H9 (cell line): ENCODE data around the gene LDLRAD4. TPM values are rescaled to one million over a fixed set of nuclear protein-coding genes. Genes with fewer than 3 reads are reported as not detected.

Source experiments
- DNase-seq: peaks from one replicate; pipeline ENCODE4 v3.0.0-alpha.2; 2017
- H2AFZ ChIP-seq: one replicate; pipeline ENCODE4 v1.6.1; 2013; ENCODE audit warnings: mild to moderate bottlenecking, low read length, control low read depth, moderate library complexity
- H2AK5ac ChIP-seq: 2 replicates; pipeline ENCODE4 v1.6.1; 2013; ENCODE audit warnings: low read length, control low read depth, mixed read lengths; ENCODE audit not compliant: insufficient read length
- H2BK120ac ChIP-seq: one replicate; pipeline ENCODE4 v1.6.1; 2013; ENCODE audit warnings: low read depth, mild to moderate bottlenecking, low read length, control low read depth, inconsistent platforms; ENCODE audit not compliant: poor library complexity, severe bottlenecking
- H2BK12ac ChIP-seq: 2 replicates; pipeline ENCODE4 v1.6.1; 2013; ENCODE audit warnings: low read length, control low read depth, mixed read lengths, low read depth; ENCODE audit not compliant: insufficient read length
- H2BK15ac ChIP-seq: 2 replicates; pipeline ENCODE4 v1.6.1; 2013; ENCODE audit warnings: low read depth, low read length, control low read depth
- H2BK20ac ChIP-seq: one replicate; pipeline ENCODE4 v1.6.1; 2013; ENCODE audit warnings: low read depth, mild to moderate bottlenecking, low read length, control low read depth, inconsistent platforms; ENCODE audit not compliant: poor library complexity, severe bottlenecking
- H2BK5ac ChIP-seq: 2 replicates; pipeline ENCODE4 v1.6.1; 2013; ENCODE audit warnings: low read length, control low read depth, mixed read lengths; ENCODE audit not compliant: insufficient read length
- H3K14ac ChIP-seq: 2 replicates; pipeline ENCODE4 v1.6.1; 2013; ENCODE audit warnings: low read length, control low read depth; ENCODE audit not compliant: insufficient read depth
- H3K18ac ChIP-seq: 2 replicates; pipeline ENCODE4 v1.6.1; 2013; ENCODE audit warnings: low read depth, mild to moderate bottlenecking, mixed read lengths, low read length, control low read depth; ENCODE audit not compliant: insufficient read length
- H3K23ac ChIP-seq: 2 replicates; pipeline ENCODE4 v1.6.1; 2013; ENCODE audit warnings: low read length, control low read depth, mixed read lengths, low read depth; ENCODE audit not compliant: insufficient read length
- H3K23me2 ChIP-seq: 2 replicates; pipeline ENCODE4 v1.6.1; 2013; ENCODE audit warnings: low read depth, mild to moderate bottlenecking, mixed read lengths, low read length, control low read depth; ENCODE audit not compliant: insufficient read length, poor library complexity, severe bottlenecking
- H3K27ac ChIP-seq: 2 replicates; pipeline ENCODE4 v1.5.1; 2013; ENCODE audit warnings: low read length, control low read depth, mixed read lengths, low read depth; ENCODE audit not compliant: insufficient read length
- H3K27me3 ChIP-seq: 2 replicates; pipeline ENCODE4 v1.6.1; 2013; ENCODE audit warnings: low read length, control low read depth, inconsistent platforms; ENCODE audit not compliant: insufficient read depth
- H3K4ac ChIP-seq: 2 replicates; pipeline ENCODE4 v1.6.1; 2013; ENCODE audit warnings: low read depth, mild to moderate bottlenecking, control low read depth, inconsistent platforms, low read length, moderate library complexity
- H3K4me1 ChIP-seq: 2 replicates; pipeline ENCODE4 v1.6.1; 2013; ENCODE audit warnings: low read length, control low read depth, inconsistent platforms; ENCODE audit not compliant: insufficient read depth
- H3K4me2 ChIP-seq: 2 replicates; pipeline ENCODE4 v1.6.1; 2013; ENCODE audit warnings: low read length, control low read depth, mixed read lengths; ENCODE audit not compliant: insufficient read length, insufficient read depth
- H3K56ac ChIP-seq: 2 replicates; pipeline ENCODE4 v1.6.1; 2013; ENCODE audit warnings: low read depth, mild to moderate bottlenecking, mixed read lengths, low read length, control low read depth; ENCODE audit not compliant: insufficient read length
- H3K79me1 ChIP-seq: 2 replicates; pipeline ENCODE4 v1.6.1; 2013; ENCODE audit warnings: low read depth, mild to moderate bottlenecking, moderate library complexity, low read length, control low read depth, inconsistent platforms; ENCODE audit not compliant: insufficient read depth, poor library complexity, severe bottlenecking
- H3K79me2 ChIP-seq: 2 replicates; pipeline ENCODE4 v1.6.1; 2013; ENCODE audit warnings: low read length, control low read depth, inconsistent platforms; ENCODE audit not compliant: insufficient read depth
- H3K9ac ChIP-seq: 2 replicates; pipeline ENCODE4 v1.6.1; 2013; ENCODE audit warnings: low read length, control low read depth, mixed read lengths; ENCODE audit not compliant: insufficient read length; ENCODE audit errors: extremely low read depth
- H3K9me3 ChIP-seq: one replicate; pipeline ENCODE4 v1.6.1; 2013; ENCODE audit warnings: low read depth, low read length, inconsistent platforms; ENCODE audit not compliant: control insufficient read depth
- H3T11ph ChIP-seq: one replicate; pipeline ENCODE4 v1.6.1; 2013; ENCODE audit warnings: mild to moderate bottlenecking, low read length, control low read depth, inconsistent platforms
- H4K20me1 ChIP-seq: one replicate; pipeline ENCODE4 v1.6.1; 2013; ENCODE audit not compliant: control insufficient read depth, insufficient read length, insufficient read depth
- H4K5ac ChIP-seq: 2 replicates; pipeline ENCODE4 v1.6.1; 2013; ENCODE audit warnings: low read depth, mild to moderate bottlenecking, mixed read lengths, low read length, control low read depth; ENCODE audit not compliant: insufficient read length
- H4K8ac ChIP-seq: replicated peaks from 2 replicates; pipeline ENCODE4 v1.6.1; 2013; ENCODE audit warnings: low read length, control low read depth, mixed read lengths, low read depth; ENCODE audit not compliant: insufficient read length
- H4K91ac ChIP-seq: 2 replicates; pipeline ENCODE4 v1.6.1; 2013; ENCODE audit warnings: low read depth, mild to moderate bottlenecking, moderate library complexity, mixed read lengths, low read length, control low read depth; ENCODE audit not compliant: insufficient read length
- H3K27ac Mint-ChIP-seq, 3 experiments: 2 replicates in 2 of 3; 3 replicates in 1 of 3; pipeline ENCODE4 v1.8.0; 2020 to 2021; ENCODE audit warnings: mixed read lengths in 3 of 3, mild to moderate bottlenecking in 1 of 3, moderate library complexity in 1 of 3
- H3K27me3 Mint-ChIP-seq: 2 replicates; pipeline ENCODE4 v1.8.0; 2021; ENCODE audit warnings: low read depth, mild to moderate bottlenecking, moderate library complexity, mixed read lengths
- H3K36me3 Mint-ChIP-seq, 3 experiments: 2 replicates in 2 of 3; 3 replicates in 1 of 3; pipeline ENCODE4 v1.8.0; 2020 to 2021; ENCODE audit warnings: low read depth in 3 of 3, mixed read lengths in 3 of 3; ENCODE audit not compliant: insufficient read depth in 1 of 3
- H3K4me1 Mint-ChIP-seq, 2 experiments: 2 replicates each; pipeline ENCODE4 v1.8.0; 2020; ENCODE audit warnings: mixed read lengths in 2 of 2
- H3K4me3 Mint-ChIP-seq, 2 experiments: 2 replicates in 1 of 2; 3 replicates in 1 of 2; pipeline ENCODE4 v1.8.0; 2020 to 2021; ENCODE audit warnings: mild to moderate bottlenecking in 2 of 2, mixed read lengths in 2 of 2, moderate library complexity in 1 of 2
- H3K9me3 Mint-ChIP-seq, 2 experiments: 2 replicates in 1 of 2; 3 replicates in 1 of 2; pipeline ENCODE4 v1.8.0; 2020; ENCODE audit warnings: mild to moderate bottlenecking in 2 of 2, mixed read lengths in 2 of 2, moderate library complexity in 1 of 2
- CTCF ChIP-seq: fragments of 200-600 bp; sonication (generic); conservative IDR thresholded peaks from 3 replicates; pipeline ENCODE4 v1.8.0; 2021; ENCODE audit warnings: antibody characterized with exemption, mild to moderate bottlenecking
- WGBS: extraction: QIAGEN DNeasy Blood & Tissue Kit; methylation state at CpG from one replicate; pipeline ENCODE4 v1.1.7; 2013; ENCODE audit warnings: missing lambda C conversion rate, low lambda C conversion rate, mixed read lengths; ENCODE audit not compliant: insufficient read length; ENCODE audit errors: extremely low coverage; 5-methylcytosine and 5-hydroxymethylcytosine counted together
- total RNA-seq: library from RNA; stranded (reverse); gene quantifications from 2 replicates; pipeline ENCODE4 v1.2.1, GENCODE V29; 2021

LDLRAD4 gene
- total RNA-seq, 1 experiment from 2014 or later = 3.9 TPM

- Histone ChIP-seq H3K18ac (no peak overlapping the region), H3K4ac (no peak overlapping the region), H3K79me2 (no peaks in the 10 kb centered on the region), H3K14ac (peak overlapping the region; percentile 40; the same call in 1 of the 2 replicates), H4K8ac (no peak overlapping the region), H2BK12ac (no peak overlapping the region), H4K91ac (no peak overlapping the region), H3K56ac (no peak overlapping the region), H2BK20ac (no peak overlapping the region), H3T11ph (no peak overlapping the region), H3K4me1 (no peaks in the 10 kb centered on the region), H3K79me1 (no peaks in the 10 kb centered on the region), H2AFZ (no peak overlapping the region), H3K27ac (no peak overlapping the region), H2BK5ac (no peak overlapping the region), H3K27me3 (no peaks in the 10 kb centered on the region), H3K23me2 (no peaks in the 10 kb centered on the region), H3K9ac (no peak overlapping the region), H2BK15ac (no peak overlapping the region), H3K4me2 (no peak overlapping the region), H2AK5ac (no peak overlapping the region), H4K20me1 (no peaks in the 10 kb centered on the region), H3K9me3 (no peaks in the 10 kb centered on the region), H4K5ac (no peak overlapping the region), H2BK120ac (no peak overlapping the region), H3K23ac (no peak overlapping the region)
- TF ChIP-seq CTCF = no peak
- H3K36me3 Mint-ChIP-seq = no peaks in the 10 kb centered on the region; a peak in 1 of 7 replicates
- peaks cover 1% of the 10 kb centered on the region; the same call in 1 of the 2 replicates for H3K27me3 Mint-ChIP-seq
- 0 out of 5 replicates have a peak, but pooled peaks cover 0 to 3% of the 10 kb centered on the region in 2 experiments for H3K9me3 Mint-ChIP-seq
- peaks cover 37 to 42% of the 10 kb centered on the region in 2 experiments for H3K4me1 Mint-ChIP-seq
- peak overlapping the region in 1 of 3 experiments; percentile 71; a peak in 1 of 7 replicates for H3K27ac Mint-ChIP-seq
- WGBS = no CpG with 5 or more reads among the region's 26 CpGs
- DNase-seq = no peak
- no peak overlapping the region; a peak in 1 of 5 replicates for H3K4me3 Mint-ChIP-seq
Measured at GRCh38 chr18:13253786-13254688, 35.5 kb downstream of the LDLRAD4 start.
